ENCODE measurements around the gene C19orf44.
"Not testable (repeated sequence)": the region's sequence is repeated elsewhere in the genome, so short reads cannot be mapped to it uniquely, and the experiment has no call there.

Gene C19orf44

DNA sequence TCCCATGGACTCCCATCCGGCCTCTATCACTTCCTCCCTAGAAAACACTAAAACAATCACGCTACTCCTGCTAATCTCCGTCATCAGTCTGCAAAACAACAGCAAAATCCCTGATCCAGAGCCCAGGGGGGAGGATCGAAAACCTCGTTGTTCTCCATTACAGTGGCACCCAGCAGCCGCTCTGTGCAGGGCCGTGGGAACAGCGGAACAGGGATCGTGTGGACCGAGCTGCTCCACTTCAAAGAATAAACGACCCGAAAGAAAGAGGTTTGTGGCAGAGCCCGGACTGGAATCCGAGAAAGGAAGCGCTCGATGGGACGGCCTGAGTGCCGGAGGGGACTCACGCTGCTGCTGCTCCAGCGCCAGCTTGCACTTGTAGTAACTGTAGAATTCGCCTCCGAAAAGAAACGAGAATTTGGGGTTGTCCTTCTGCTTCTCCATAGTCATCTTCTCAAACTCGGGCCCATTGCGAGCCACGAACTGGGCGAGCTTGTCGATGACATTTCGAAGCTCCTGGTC, 45.4 kb downstream of the C19orf44 start:
- no peak for DNase-seq

DNA sequence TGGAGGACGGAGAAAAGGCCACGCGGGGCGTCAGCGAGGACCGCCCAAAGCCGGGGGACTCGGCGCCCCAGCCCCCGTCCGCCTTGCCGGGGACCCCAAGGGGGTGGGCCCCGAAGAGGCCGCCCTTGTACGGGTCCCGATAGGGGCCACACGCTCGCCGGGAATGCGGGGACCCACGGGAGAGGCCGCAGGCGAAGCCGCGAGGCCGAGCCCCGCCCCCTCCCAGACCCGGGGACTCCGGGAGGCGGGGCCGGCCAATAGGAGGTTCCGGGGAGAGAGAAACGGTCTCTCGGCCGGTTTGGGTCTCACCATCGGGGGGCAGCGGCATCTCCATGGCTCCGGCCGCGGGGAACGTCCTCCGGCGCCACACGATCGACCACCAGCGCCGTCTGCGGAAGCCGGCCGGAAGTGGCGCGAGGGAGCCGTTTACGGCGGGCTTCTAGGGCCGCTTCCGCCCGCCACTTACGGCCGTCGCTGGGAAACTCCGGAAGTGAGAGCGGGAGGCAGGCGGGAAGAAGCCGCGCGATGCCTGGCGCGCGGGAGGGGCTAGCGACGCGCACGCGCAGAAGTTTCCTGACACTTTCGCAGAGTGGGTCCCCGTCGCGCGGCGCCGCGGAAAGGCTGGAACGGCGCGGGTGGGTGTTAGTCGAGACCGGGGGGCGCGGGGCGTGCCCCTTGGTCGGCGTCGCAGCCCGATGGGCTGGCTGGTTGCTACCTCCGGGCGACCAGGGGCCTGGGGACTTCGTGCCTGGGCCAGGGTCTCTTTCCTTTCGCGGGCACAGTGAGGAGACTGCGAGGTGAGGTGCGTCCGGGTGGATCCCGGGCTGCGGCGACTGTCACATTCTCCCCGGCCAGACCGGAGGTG, 46.1 kb downstream of the C19orf44 start, which contains the start of gene CHERP:
Gene CHERP (minus strand): TSS at position 393 of the 865 bp plus-strand sequence. CDS start 59 bp downstream, at position 334.
- peak; percentile 89 to 93 for DNase-seq

DNA sequence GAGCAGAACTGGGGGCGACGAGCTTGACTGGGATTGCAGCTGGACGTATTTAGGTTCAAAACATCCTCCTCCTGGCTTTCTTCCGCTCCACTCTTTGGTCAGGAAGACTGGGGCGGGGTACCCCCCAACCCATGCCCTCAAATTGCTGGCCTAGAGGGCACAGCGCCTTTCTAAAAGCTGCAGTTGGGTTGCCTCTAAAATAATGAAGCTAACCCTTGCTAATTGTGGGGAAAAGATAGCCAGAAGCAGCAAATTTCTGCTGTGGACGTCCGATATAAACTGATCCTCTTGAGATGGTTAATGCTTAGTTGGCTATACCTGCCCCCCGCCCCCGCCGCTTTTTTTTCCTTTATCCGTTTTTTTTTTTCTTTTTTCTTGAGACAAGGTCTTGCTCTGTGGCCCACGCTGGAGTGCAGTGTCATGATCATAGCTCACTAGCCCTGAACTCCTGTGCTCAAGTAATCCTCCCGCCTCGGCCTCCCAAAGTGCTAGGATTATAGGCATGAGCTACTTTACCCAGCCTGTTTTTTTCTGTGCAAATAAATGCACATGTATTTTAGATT, 46.8 kb downstream of the C19orf44 start:
- DNase-seq, result no peak

DNA sequence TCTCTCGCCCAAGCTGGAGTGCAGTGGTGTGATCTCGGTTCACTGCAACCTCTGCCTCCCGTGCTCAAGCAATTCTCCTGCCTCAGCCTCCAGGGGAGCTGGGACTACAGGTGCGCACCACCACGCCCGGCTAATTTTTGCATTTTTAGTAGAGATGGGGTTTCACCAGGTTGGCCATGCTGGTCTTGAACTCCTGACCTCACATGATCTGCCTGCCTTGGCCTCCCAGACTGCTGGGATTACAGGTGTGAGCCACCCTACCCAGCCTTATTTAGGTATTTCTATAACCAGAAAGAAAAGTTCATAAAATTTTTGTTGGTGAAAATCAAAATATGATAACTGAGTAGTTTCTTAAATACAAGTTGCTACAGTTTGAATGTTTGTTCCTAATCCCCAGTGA, 47.5 kb downstream of the C19orf44 start:
- DNase-seq, result not testable (repeated sequence)

DNA sequence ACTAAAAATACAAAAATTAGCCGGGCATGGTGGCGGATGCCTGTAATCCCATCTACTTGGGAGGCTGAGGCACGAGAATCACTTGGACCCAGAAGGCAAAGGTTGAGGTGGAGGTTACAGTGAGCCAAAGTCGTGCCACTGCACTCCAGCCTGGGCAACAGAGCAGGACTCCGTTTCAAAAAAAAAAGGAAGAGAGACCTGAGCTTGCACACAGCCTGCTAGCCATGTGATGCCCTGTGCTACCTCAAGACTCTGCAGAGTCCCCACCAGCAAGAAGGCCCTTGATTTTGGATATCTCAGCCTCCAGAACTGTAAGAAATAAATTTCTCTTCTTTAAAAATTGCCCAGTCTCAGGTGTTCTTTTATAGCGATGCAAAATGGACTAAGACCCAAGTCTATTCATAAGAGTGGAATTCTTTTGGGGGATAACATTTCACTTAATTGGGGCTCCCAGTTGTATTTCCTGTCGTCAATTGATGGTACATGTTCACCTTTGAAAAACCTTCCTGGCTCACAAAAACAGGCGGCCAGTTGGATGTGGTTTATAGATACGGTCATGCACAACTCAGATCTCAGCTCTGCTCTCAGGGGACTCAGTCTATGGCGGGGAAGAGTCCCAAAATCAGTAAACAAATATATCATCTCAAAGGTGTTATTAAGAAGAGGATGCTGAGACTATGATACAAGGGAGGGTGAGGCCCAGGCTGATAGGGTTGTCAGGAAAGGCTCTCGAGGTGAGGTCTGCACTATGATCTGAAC, 48.5 kb downstream of the C19orf44 start:
- no peak for DNase-seq

DNA sequence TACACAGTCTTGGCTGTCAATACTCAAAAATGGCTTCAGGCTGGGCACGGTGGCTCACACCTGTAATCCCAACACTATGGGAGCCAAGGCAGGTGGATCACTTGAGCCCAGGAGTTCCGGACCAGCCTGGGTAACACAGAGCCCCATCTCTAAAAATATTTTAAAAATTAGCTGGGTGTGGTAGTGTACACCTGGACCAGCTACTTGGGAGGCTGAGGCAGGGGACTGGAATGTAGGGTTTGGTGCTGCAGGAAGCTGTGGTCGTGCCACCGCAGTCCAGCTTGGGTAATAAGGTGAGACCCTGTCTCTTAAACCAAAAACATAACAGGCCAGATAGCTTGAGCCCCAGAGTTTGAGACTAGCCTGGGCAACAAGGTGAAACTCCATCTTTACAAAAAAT, 52.8 kb downstream of the C19orf44 start:
- DNase-seq, result no peak

DNA sequence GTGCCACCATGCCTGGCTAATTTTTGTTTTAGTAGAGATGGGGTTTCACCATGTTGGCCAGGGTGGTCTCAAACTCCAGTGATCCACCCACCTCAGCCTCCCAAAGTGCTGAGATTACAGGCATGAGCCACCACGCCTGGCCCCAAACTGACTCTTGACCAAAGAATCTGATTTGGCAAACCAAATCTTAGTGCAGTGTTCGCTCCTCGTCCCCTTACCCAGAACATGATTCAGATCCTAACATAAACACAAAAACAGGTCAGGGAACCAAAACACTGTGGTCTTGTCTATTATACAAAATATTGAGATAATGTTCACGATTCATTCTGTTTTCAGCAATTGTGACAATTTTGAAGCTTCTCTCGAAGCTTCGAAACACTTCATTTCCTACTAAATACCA, 55.7 kb downstream of the C19orf44 start:
- DNase-seq, result not testable (repeated sequence)

DNA sequence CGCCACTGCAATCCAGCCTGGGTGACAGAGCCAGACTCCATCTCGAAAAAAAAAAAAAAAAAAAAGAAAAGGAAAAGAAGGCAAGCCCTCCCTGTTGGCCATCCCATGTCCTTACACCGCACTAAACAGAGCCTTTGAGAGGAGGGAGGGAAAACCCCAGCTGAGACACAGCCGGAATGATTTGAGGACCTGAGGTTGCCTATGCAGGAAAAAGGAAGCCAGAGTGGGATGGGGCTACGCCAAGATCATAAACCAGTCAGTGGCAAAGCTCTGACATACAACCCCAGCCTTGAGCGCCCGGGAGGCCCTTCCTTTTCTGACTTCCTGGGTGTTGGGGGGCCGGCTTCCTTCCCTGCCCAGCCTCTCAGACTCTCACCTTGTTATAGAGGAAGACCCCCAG, 58.6 kb downstream of the C19orf44 start:
- DNase-seq, result no peak

DNA sequence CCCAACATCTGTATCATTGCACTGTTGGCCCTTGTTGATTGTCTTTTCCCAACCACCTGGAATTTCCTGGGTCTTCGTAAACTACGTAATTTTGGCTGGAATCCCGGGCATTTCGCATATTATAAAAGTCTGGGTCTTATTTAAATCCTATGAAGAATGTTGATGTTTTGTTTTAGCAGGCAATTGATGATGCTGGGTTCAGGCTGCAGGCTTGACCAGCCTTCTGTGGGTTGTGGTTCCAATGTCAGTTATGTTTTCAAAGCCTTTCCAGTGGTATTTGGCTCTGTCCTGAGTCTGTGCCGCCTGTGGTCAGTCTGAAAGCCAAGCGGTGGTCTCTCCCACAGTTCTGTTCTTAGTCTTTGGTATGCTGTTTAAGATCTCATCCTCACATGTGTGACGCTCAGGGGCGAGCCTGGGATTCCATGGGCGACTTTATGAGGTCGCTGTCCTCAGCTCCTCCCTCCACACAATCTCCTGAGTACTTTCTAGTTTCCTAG, 63.6 kb downstream of the C19orf44 start:
- DNase-seq, result no peak

DNA sequence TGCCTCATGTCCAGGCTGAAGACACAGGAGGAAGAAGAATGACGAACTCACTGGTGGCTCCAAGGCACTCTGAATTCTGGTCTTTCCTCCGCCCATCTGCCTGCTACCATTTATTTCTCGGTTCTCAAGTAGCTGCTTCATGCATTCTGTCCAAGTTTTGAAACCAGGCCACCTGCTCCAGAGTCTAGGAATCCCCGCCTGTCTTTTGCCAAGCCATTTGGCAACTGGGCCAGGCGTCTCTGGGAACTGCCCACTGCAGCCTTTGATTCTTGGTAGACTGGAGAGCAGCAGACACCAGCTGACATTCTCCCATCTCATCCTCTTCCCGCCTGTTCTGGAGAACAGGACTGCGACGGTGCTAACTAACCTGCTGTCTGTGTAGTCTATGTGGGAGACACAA, 65.2 kb downstream of the C19orf44 start:
- no peak for DNase-seq

DNA sequence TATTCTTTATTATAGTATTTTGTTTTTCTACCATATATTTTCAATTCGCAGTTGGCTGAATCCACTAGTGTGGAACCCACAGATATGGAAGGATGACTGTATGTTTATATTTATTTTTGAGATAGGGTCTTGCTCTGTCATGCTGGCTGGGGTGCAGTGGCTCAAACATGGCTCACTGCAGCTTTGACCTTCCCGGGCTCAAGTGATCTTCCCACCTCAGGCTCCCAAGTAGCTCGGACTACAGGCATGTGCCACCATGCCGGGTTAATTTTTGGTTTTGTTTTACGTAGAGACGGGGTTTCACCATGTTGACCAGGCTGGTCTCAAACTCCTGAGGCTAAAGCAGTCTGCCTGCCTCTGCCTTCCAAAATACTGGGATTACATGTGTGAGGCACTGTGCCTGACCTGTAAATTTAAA, 66.4 kb downstream of the C19orf44 start:
- no peak for DNase-seq

DNA sequence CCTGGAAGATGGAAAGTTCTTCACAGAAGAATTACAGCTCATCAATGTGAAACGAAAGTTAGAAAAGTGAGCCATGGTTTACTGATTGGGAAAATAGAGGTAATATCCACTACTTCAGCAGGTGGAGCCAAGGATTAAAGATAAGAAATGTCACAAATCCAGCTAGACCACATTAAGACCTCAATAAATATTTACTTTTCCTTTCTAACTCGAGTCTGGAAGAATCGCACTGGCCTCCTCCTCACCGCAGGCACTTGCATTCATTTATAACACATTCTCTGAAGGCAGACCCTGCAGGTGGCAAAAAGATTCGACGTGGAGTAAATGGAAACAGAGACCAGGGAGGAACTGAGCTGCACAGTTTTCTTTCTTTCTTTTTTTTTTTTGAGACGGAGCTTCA, 68.6 kb downstream of the C19orf44 start:
- no peak for DNase-seq

DNA sequence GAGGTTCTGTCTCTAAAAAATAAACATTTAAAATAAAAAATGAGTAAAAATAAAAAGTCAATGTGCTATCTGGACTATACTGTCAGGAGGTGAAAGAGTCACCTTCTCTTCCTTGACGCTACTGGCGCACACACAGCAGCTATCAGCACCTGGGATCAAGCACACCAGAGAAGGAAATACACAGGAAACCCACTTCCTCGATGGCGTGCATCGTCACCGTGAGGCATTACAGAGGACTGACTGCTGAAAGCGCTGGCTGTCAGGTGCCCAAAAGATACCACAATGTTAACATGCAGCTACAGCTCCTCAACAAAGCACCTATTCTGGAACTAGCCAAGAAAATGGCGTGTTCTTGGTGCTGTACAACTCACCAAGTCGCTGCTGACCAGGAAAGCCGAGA, 70.0 kb downstream of the C19orf44 start:
- peak in 1 of 2 donors; percentile 45 for DNase-seq

DNA sequence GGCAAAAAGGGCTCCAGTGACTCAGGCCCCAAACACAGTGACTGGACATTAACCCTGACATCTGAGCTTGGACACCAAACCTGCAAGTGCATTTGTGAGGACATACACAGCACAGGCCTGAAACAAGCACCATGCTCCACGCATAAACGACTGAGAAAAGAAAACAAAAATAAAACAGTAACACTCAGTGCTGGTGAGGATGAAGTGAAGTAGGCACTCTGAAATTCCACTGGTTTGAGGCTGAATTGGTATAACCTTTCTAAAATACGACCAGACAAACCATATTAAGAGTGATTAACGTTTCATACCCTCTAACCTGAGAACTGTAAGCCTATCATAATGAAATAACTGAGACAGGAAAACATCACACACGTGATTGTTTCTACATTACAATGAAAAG, 70.5 kb downstream of the C19orf44 start:
- DNase-seq, result no peak

DNA sequence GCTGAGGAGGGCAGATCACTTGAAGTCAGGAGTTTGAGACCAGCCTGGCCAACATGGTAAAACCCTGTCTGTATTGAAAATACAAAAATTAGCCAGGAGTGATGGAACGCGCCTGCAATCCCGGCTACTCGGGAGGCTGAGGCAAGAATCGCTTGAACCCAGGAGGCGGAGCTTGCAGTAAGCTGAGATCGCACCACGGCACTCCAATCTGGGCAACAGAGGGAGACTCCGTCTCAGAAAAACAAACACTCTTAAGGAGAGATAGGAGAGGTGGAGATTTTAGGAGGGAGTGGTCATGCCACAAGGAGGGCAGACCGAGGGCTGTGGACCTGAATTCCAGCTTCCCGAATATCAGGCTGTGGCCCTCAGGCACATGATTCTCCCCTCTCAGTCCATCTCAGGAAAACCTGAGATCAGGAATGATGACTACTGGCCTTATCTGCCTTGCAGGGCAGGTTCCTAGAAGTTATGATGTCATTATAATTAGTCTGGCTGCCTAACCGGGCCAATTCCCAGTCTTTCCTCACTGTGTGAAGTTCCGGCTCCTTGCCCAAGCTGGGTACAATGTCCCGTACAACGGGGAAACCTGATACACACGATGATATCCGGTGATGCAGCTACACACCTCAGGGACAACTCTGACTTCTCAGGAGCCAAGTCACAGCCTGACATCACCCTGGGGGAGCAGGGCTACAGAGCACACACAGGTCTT, 73.6 kb downstream of the C19orf44 start:
- no peak for DNase-seq
